ENCODE results near the gene DMAC2L. TPM values are rescaled to one million over a fixed set of nuclear protein-coding genes. Genes with fewer than 3 reads are reported as not detected.

DMAC2L gene
- total RNA-seq, 1 donor from 2014 or later = 15.6 TPM

Other genes starting within 250 kb of the DMAC2L start
- 11.5 and 12.1 TPM in 2 replicates for gene VCPKMT, start 195.8 kb upstream of the DMAC2L start, total RNA-seq
- 20.7 and 23.5 TPM in 2 replicates for gene SOS2, start 80.7 kb upstream of the DMAC2L start, total RNA-seq
- gene L2HGDH, start 95 bp upstream of the DMAC2L start, total RNA-seq = 9.8 and 11.6 TPM in 2 replicates
- gene CDKL1, start 84.6 kb downstream of the DMAC2L start, total RNA-seq = 7.5 and 9.9 TPM in 2 replicates
- gene MAP4K5, start 220.2 kb downstream of the DMAC2L start, total RNA-seq = 20.6 and 22.0 TPM in 2 replicates
- 0.56 and 1.5 TPM in 2 replicates for gene ATL1, start 247.8 kb downstream of the DMAC2L start, total RNA-seq